Activated CD4-positive, alpha-beta T cell treated with anti-CD3 and anti-CD28 coated beads, Interleukin-2, amount 50 U/mL, for 16 hours (primary cell): Measurements from ENCODE around the gene RAB11FIP3.
"Not testable (repeated sequence)": the region's sequence is repeated elsewhere in the genome, so short reads cannot be mapped to it uniquely, and the experiment has no call there.

Experiments
- DNase-seq: peaks from one replicate; pipeline ENCODE4 v3.0.0-alpha.2; 2020

The RAB11FIP3 gene

GRCh38 chr16:499924-500323, 74.5 kb downstream of the RAB11FIP3 start:
- no peak for DNase-seq

- no peak for DNase-seq
Observed at GRCh38 chr16:500709-501108, 75.3 kb downstream of the RAB11FIP3 start.

- DNase-seq, result no peak
Observed at GRCh38 chr16:502179-502943, 76.9 kb downstream of the RAB11FIP3 start.

GRCh38 chr16:503150-504071, 78.0 kb downstream of the RAB11FIP3 start:
- DNase-seq, result no peak

- DNase-seq, result no peak
Observed at GRCh38 chr16:505479-506245, 80.2 kb downstream of the RAB11FIP3 start.

- no peak for DNase-seq
Observed at GRCh38 chr16:506246-506546, 80.7 kb downstream of the RAB11FIP3 start.

GRCh38 chr16:507527-507926, 82.1 kb downstream of the RAB11FIP3 start:
- not testable (repeated sequence) for DNase-seq

GRCh38 chr16:507996-508395, 82.5 kb downstream of the RAB11FIP3 start:
- no peak for DNase-seq

GRCh38 chr16:508884-509736, 83.7 kb downstream of the RAB11FIP3 start:
- no peak for DNase-seq

GRCh38 chr16:510066-510825, 84.8 kb downstream of the RAB11FIP3 start:
- no peak for DNase-seq

- no peak for DNase-seq
Observed at GRCh38 chr16:512802-513201, 87.4 kb downstream of the RAB11FIP3 start.

GRCh38 chr16:513950-514349, 88.5 kb downstream of the RAB11FIP3 start:
- DNase-seq, result no peak

GRCh38 chr16:515175-515938, 89.9 kb downstream of the RAB11FIP3 start:
- DNase-seq, result no peak

GRCh38 chr16:515939-516226, 90.4 kb downstream of the RAB11FIP3 start:
- DNase-seq, result no peak

- no peak for DNase-seq
Observed at GRCh38 chr16:516301-516700, 90.9 kb downstream of the RAB11FIP3 start.

GRCh38 chr16:518858-519257, 93.4 kb downstream of the RAB11FIP3 start:
- no peak for DNase-seq

GRCh38 chr16:519425-519824, 94.0 kb downstream of the RAB11FIP3 start:
- no peak for DNase-seq

GRCh38 chr16:519841-520687, 94.6 kb downstream of the RAB11FIP3 start:
- DNase-seq, result no peak

GRCh38 chr16:520847-521246, 95.4 kb downstream of the RAB11FIP3 start:
- no peak for DNase-seq
